ENCODE measurements around the gene SPTLC3.

Gene SPTLC3

GRCh38 chr20:12989586-12990115, 19.1 kb upstream of the SPTLC3 start:
- Histone ChIP-seq H3K4me3 (ENCODE audit: low read length) (no peak overlapping the region), H3K9ac (ENCODE audit: low read length) (no peak overlapping the region), H3K9me3 (ENCODE audit: control insufficient read depth, low read length) (no peaks in the 10 kb centered on the region), H3K36me3 (ENCODE audit: control insufficient read depth, insufficient read depth, low read length, severe bottlenecking) (no peaks in the 10 kb centered on the region), H3K27me3 (replicated peaks; ENCODE audit: control insufficient read depth, insufficient read depth, low read length) (no peaks in the 10 kb centered on the region), H3K4me1 (ENCODE audit: control insufficient read depth, insufficient read depth, low read length) (no peaks in the 10 kb centered on the region)
- DNase-seq (ENCODE audit: low read depth), result no peak

GRCh38 chr20:12997128-12997655, 11.6 kb upstream of the SPTLC3 start:
- no peak overlapping the region for H3K4me3 ChIP-seq (ENCODE audit: low read length)
- no peaks in the 10 kb centered on the region for H3K27me3 ChIP-seq (replicated peaks; ENCODE audit: control insufficient read depth, insufficient read depth, low read length)
- H3K9ac ChIP-seq (ENCODE audit: low read length), result no peak overlapping the region
- no peak for DNase-seq (ENCODE audit: low read depth)
- H3K9me3 ChIP-seq (ENCODE audit: control insufficient read depth, low read length), result no peaks in the 10 kb centered on the region
- H3K36me3 ChIP-seq (ENCODE audit: control insufficient read depth, insufficient read depth, low read length, severe bottlenecking), result no peaks in the 10 kb centered on the region
- no peaks in the 10 kb centered on the region for H3K4me1 ChIP-seq (ENCODE audit: control insufficient read depth, insufficient read depth, low read length)

- Histone ChIP-seq H3K9me3 (ENCODE audit: control insufficient read depth, low read length) (no peaks in the 10 kb centered on the region), H3K4me1 (ENCODE audit: control insufficient read depth, insufficient read depth, low read length) (no peaks in the 10 kb centered on the region), H3K27me3 (replicated peaks; ENCODE audit: control insufficient read depth, insufficient read depth, low read length) (no peaks in the 10 kb centered on the region), H3K9ac (ENCODE audit: low read length) (no peak overlapping the region), H3K4me3 (ENCODE audit: low read length) (no peak overlapping the region), H3K36me3 (ENCODE audit: control insufficient read depth, insufficient read depth, low read length, severe bottlenecking) (no peaks in the 10 kb centered on the region)
- DNase-seq (ENCODE audit: low read depth), result no peak
Measured at GRCh38 chr20:12998046-12998445, 10.7 kb upstream of the SPTLC3 start.

DNA sequence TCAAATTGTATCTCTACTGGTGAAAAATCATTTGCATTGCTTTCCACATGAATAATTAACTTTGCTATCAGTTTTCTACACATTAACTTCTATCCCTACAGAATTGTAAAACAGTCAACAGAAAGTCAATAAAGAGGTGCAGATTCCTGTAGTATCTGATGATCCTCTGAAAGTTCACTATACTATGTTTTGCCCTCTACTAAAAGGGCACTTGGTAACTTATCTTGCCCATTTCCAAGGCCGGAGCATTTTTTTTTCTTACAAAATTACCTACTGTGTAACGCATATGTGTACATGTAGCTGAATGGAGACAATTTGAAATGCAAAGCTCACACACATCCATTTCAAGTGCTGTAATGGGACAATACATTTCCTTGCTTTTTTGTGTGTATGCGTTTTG, 9.6 kb upstream of the SPTLC3 start:
- Histone ChIP-seq H3K9me3 (ENCODE audit: control insufficient read depth, low read length) (no peaks in the 10 kb centered on the region), H3K4me1 (ENCODE audit: control insufficient read depth, insufficient read depth, low read length) (no peaks in the 10 kb centered on the region), H3K36me3 (ENCODE audit: control insufficient read depth, insufficient read depth, low read length, severe bottlenecking) (no peaks in the 10 kb centered on the region), H3K27me3 (replicated peaks; ENCODE audit: control insufficient read depth, insufficient read depth, low read length) (no peaks in the 10 kb centered on the region), H3K4me3 (ENCODE audit: low read length) (no peak overlapping the region), H3K9ac (ENCODE audit: low read length) (no peak overlapping the region)
- no peak for DNase-seq (ENCODE audit: low read depth)

DNA sequence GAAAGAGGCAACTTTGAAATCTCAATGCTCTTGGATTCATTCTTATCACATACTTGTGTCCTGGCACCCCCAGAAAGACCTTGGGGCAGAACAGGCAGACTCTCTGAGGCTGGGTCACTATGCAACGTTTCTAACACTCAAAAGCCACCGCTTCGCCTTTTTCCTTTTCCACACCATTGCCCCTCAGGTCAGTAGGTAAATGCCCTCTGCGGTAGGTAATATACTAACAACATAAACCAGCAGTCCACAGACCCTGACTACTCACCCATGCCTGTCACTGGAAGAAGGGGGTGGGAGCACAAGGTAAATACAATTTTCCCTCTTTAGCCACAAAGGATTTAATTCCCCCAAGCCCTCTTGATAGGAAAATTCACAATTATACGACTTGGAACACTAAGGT, 6.5 kb upstream of the SPTLC3 start:
- no peaks in the 10 kb centered on the region for H3K27me3 ChIP-seq (replicated peaks; ENCODE audit: control insufficient read depth, insufficient read depth, low read length)
- H3K9me3 ChIP-seq (ENCODE audit: control insufficient read depth, low read length), result no peaks in the 10 kb centered on the region
- DNase-seq (ENCODE audit: low read depth), result no peak
- H3K4me1 ChIP-seq (ENCODE audit: control insufficient read depth, insufficient read depth, low read length), result no peaks in the 10 kb centered on the region
- no peak overlapping the region for H3K9ac ChIP-seq (ENCODE audit: low read length)
- H3K36me3 ChIP-seq (ENCODE audit: control insufficient read depth, insufficient read depth, low read length, severe bottlenecking), result no peaks in the 10 kb centered on the region
- H3K4me3 ChIP-seq (ENCODE audit: low read length), result no peak overlapping the region

DNA sequence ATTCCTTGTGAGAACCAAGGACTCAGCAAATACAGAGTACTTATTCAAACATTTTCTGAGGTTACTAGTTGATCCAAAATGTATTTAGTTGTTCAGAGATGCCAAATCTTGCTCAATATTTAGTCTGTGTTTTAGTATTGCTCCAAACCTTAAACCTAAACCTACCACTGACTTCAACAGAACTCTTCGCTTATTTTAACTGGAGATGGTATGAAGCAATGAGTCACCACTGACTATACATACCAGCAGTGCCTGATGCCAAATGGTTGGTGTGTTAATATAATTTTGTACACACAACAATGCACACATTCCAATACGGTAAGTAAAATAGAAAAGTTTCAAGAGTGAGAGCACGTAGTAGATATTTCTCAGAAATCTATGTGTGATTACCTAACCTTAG, 1.9 kb upstream of the SPTLC3 start:
- H3K9me3 ChIP-seq (ENCODE audit: control insufficient read depth, low read length), result no peaks in the 10 kb centered on the region
- H3K4me3 ChIP-seq (ENCODE audit: low read length), result no peak overlapping the region
- no peak overlapping the region for H3K9ac ChIP-seq (ENCODE audit: low read length)
- no peaks in the 10 kb centered on the region for H3K27me3 ChIP-seq (replicated peaks; ENCODE audit: control insufficient read depth, insufficient read depth, low read length)
- H3K36me3 ChIP-seq (ENCODE audit: control insufficient read depth, insufficient read depth, low read length, severe bottlenecking), result no peaks in the 10 kb centered on the region
- peak; percentile 89 for DNase-seq (ENCODE audit: low read depth)
- H3K4me1 ChIP-seq (ENCODE audit: control insufficient read depth, insufficient read depth, low read length), result peaks cover 12% of the 10 kb centered on the region

GRCh38 chr20:13007596-13007995, 1.2 kb upstream of the SPTLC3 start:
- Histone ChIP-seq H3K9ac (ENCODE audit: low read length) (no peak overlapping the region), H3K9me3 (ENCODE audit: control insufficient read depth, low read length) (no peaks in the 10 kb centered on the region), H3K36me3 (ENCODE audit: control insufficient read depth, insufficient read depth, low read length, severe bottlenecking) (no peaks in the 10 kb centered on the region), H3K27me3 (replicated peaks; ENCODE audit: control insufficient read depth, insufficient read depth, low read length) (no peaks in the 10 kb centered on the region), H3K4me3 (ENCODE audit: low read length) (no peak overlapping the region), H3K4me1 (ENCODE audit: control insufficient read depth, insufficient read depth, low read length) (peaks cover 13% of the 10 kb centered on the region)
- no peak for DNase-seq (ENCODE audit: low read depth)

DNA sequence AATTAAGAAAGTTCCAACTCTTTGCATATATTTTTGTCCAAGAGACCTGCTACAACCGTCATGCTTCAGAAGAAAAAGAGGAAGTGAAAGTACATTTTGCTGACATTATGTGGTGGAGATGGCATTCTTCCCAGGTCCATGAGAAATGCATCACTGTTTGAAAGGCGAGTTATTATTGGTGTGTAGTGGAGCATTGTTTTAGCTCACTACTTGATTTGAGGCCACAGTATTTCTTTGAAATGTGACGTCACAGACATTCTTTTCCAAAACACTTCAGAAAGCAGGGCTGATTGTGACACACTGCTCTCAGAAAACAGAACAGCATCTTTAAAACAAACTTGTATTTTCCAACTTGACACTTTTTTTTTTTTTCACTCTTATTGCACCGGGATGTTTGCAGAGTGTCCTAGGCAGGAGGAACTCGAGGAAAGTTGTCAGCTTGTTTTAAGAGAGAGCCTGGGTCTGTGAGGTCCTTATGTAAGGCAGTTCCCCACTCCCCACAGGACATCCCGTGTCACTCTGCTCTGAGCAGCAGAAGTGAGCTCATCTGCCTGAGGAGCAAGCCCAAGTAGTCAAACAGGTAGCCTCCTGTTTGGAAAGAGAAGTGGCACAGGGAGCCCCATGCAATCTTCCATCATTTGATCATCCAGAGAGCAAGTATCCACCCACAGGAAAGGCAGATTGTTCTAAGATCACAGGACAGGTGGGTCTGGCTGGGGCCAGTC, 1.1 kb downstream of the SPTLC3 start:
- peak; percentile 88 for DNase-seq (ENCODE audit: low read depth)
- Histone ChIP-seq H3K27me3 (replicated peaks; ENCODE audit: control insufficient read depth, insufficient read depth, low read length) (no peaks in the 10 kb centered on the region), H3K36me3 (ENCODE audit: control insufficient read depth, insufficient read depth, low read length, severe bottlenecking) (no peaks in the 10 kb centered on the region), H3K4me1 (ENCODE audit: control insufficient read depth, insufficient read depth, low read length) (peaks cover 17% of the 10 kb centered on the region), H3K9me3 (ENCODE audit: control insufficient read depth, low read length) (no peaks in the 10 kb centered on the region), H3K9ac (ENCODE audit: low read length) (peak overlapping the region; percentile 72), H3K4me3 (ENCODE audit: low read length) (peak overlapping the region; percentile 90)

GRCh38 chr20:13012886-13013285, 4.1 kb downstream of the SPTLC3 start:
- H3K9ac ChIP-seq (ENCODE audit: low read length), result no peak overlapping the region
- peaks cover 26% of the 10 kb centered on the region for H3K4me1 ChIP-seq (ENCODE audit: control insufficient read depth, insufficient read depth, low read length)
- no peaks in the 10 kb centered on the region for H3K36me3 ChIP-seq (ENCODE audit: control insufficient read depth, insufficient read depth, low read length, severe bottlenecking)
- no peak for DNase-seq (ENCODE audit: low read depth)
- H3K27me3 ChIP-seq (replicated peaks; ENCODE audit: control insufficient read depth, insufficient read depth, low read length), result no peaks in the 10 kb centered on the region
- no peak overlapping the region for H3K4me3 ChIP-seq (ENCODE audit: low read length)
- H3K9me3 ChIP-seq (ENCODE audit: control insufficient read depth, low read length), result no peaks in the 10 kb centered on the region

DNA sequence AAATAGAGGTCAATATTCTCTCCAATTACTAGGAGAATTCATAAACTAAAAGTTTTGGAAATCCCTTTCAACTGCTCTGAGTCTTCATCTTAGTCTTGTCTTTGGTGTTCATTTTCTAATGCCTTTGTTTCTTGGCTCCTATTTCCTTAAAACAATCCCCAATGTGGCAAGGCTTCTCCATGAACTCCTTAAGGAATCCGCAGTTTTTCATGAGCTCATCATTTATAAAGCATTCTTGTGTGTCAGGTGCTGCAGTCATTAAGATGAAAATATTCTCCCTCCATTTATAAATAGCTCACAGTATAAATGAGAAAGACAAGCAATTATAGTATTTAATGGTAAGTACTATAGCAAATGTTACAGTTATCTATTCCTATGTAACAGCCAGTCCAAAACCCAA, 4.6 kb downstream of the SPTLC3 start:
- no peak for DNase-seq (ENCODE audit: low read depth)
- H3K9me3 ChIP-seq (ENCODE audit: control insufficient read depth, low read length), result no peaks in the 10 kb centered on the region
- H3K27me3 ChIP-seq (replicated peaks; ENCODE audit: control insufficient read depth, insufficient read depth, low read length), result no peaks in the 10 kb centered on the region
- no peak overlapping the region for H3K9ac ChIP-seq (ENCODE audit: low read length)
- peaks cover 26% of the 10 kb centered on the region for H3K4me1 ChIP-seq (ENCODE audit: control insufficient read depth, insufficient read depth, low read length)
- no peak overlapping the region for H3K4me3 ChIP-seq (ENCODE audit: low read length)
- no peaks in the 10 kb centered on the region for H3K36me3 ChIP-seq (ENCODE audit: control insufficient read depth, insufficient read depth, low read length, severe bottlenecking)

DNA sequence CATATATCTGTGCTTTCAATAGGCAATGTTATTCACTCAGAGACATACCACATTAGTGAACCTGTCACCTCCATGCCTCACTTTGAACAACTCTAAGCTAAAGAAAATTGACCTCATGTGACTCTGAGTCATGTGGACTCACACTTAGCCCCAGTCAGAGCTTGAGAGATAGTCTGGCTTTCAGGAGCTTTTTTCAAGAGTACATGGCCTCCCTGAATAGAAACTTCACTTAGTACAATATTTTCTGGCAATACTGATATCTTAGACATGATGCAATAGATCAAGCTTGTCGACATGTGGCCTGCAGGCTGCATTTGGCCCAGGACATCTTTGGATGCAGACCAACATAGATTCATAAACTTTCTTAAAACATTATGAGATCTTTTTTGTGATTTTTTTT, 8.5 kb downstream of the SPTLC3 start:
- DNase-seq (ENCODE audit: low read depth), result no peak
- Histone ChIP-seq H3K4me3 (ENCODE audit: low read length) (no peak overlapping the region), H3K9me3 (ENCODE audit: control insufficient read depth, low read length) (peaks cover 13% of the 10 kb centered on the region), H3K36me3 (ENCODE audit: control insufficient read depth, insufficient read depth, low read length, severe bottlenecking) (no peaks in the 10 kb centered on the region), H3K9ac (ENCODE audit: low read length) (no peak overlapping the region), H3K27me3 (replicated peaks; ENCODE audit: control insufficient read depth, insufficient read depth, low read length) (no peaks in the 10 kb centered on the region), H3K4me1 (ENCODE audit: control insufficient read depth, insufficient read depth, low read length) (peaks cover 14% of the 10 kb centered on the region)

Measured in adipocyte (in vitro differentiated cells).